Memory B cell (primary cell): Measurements from ENCODE around the gene ENAH.
"Not testable (repeated sequence)": the region's sequence is repeated elsewhere in the genome, so short reads cannot be mapped to it uniquely, and the experiment has no call there.

Experiments used
- ATAC-seq: fragments of 150-1000 bp; cut with Tn5 transposase; 2 replicates; pipeline ENCODE4 v1.10.0; 2021; ENCODE audit warnings: low read depth, mild to moderate bottlenecking, moderate library complexity
- DNase-seq, 2 donors: peaks; one replicate each; pipeline ENCODE4 v3.0.0; 2022; ENCODE audit warnings: low spot score in 2 of 2
- H3K27ac Mint-ChIP-seq: one replicate; pipeline ENCODE4 v1.8.0; 2022; ENCODE audit warnings: mild to moderate bottlenecking, moderate library complexity, mixed read lengths
- H3K27me3 Mint-ChIP-seq: one replicate; pipeline ENCODE4 v1.8.0; 2022; ENCODE audit warnings: mixed read lengths
- H3K36me3 Mint-ChIP-seq: one replicate; pipeline ENCODE4 v1.8.0; 2022; ENCODE audit warnings: mild to moderate bottlenecking, mixed read lengths
- H3K4me1 Mint-ChIP-seq: one replicate; pipeline ENCODE4 v1.8.0; 2022; ENCODE audit warnings: mixed read lengths
- H3K4me3 Mint-ChIP-seq: one replicate; pipeline ENCODE4 v1.8.0; 2022; ENCODE audit warnings: mild to moderate bottlenecking, moderate library complexity, mixed read lengths
- H3K9me3 Mint-ChIP-seq: one replicate; pipeline ENCODE4 v1.8.0; 2022; ENCODE audit warnings: mixed read lengths

Gene ENAH

GRCh38 chr1:225652729-225653462 is at the start of gene ENAH:
ENAH (minus strand) TSS chr1:225653123; CDS start chr1:225652690, 433 bp downstream.
- Mint-ChIP-seq H3K9me3 (no peaks in the 10 kb centered on the region), H3K36me3 (no peaks in the 10 kb centered on the region), H3K27ac (peak within 1 kb of the TSS; percentile 85), H3K27me3 (peaks cover 7% of the 10 kb centered on the region), H3K4me3 (peak within 1 kb of the TSS; percentile 98), H3K4me1 (peaks cover 9% of the 10 kb centered on the region)
- DNase-seq (peak; percentile 20 to 46), ATAC-seq (peak; percentile 67)

DNA sequence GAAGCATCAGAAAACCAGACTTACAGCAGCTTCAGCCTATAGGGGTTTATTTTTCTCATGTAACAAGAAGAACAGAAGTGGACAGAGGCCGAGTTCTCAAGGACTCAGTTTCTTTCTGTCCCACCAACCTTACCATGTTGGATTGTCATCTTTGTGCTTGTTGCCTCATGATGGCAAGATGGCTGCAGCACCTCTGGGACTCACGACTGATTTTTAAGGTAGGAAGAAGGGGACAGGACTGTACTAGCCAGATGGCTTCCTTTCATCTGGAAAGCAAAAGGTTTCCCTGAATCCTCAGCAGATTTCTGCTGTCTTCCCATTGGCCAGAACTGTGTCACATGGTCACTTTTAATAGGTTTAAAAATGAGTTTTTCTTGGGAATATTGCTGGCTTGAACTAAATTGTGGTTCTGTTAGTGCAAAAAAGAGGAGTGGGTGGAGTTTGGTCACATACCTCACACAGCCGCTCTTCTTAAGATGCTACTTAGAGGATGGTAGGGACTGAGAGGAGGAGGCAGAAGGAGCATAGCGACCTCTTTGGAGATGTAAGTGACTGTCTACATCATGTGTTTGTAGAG is 48.1 kb upstream of the ENAH start:
- no peaks in the 10 kb centered on the region for H3K27me3 Mint-ChIP-seq
- no peak for DNase-seq
- ATAC-seq = no peak
- H3K36me3 Mint-ChIP-seq = no peaks in the 10 kb centered on the region
- H3K9me3 Mint-ChIP-seq = no peaks in the 10 kb centered on the region
- H3K4me3 Mint-ChIP-seq = no peak overlapping the region
- H3K4me1 Mint-ChIP-seq = no peaks in the 10 kb centered on the region
- no peak overlapping the region for H3K27ac Mint-ChIP-seq

DNA sequence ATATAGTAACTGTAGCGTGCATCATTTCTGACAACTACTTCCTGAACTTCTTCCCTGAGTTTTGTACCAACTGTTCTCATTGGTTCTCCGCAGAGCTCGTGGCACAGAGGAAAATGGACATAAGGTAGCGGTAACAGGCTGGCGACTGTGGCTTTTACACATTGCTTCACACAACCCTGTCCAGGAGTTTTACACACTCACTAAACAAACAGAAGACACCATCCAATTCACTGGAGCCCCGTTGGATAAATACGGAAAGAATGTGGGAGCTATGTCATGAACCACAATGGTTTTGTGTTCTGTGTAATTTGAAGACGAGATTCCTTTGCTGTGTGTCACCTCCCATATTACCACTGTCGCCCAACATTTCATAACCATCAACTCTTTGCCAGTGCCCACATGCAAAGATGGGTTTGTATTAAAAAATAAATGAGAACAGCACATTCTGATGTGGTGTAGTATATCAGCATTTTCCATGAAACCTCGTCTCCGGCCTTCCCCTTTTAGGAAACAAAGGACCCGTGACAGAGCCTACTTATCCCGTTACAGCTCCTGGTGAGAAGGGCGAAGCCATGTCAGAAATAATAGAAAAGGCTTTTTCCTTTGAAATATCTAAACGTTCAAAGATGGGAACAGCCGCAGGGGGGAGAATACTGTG is 47.4 kb upstream of the ENAH start:
- Mint-ChIP-seq H3K4me3 (no peak overlapping the region), H3K36me3 (no peaks in the 10 kb centered on the region), H3K27ac (no peak overlapping the region), H3K4me1 (no peaks in the 10 kb centered on the region), H3K9me3 (no peaks in the 10 kb centered on the region), H3K27me3 (no peaks in the 10 kb centered on the region)
- DNase-seq (no peak), ATAC-seq (no peak)

- H3K9me3 Mint-ChIP-seq = no peaks in the 10 kb centered on the region
- no peak for ATAC-seq
- no peak overlapping the region for H3K4me3 Mint-ChIP-seq
- no peaks in the 10 kb centered on the region for H3K27me3 Mint-ChIP-seq
- H3K36me3 Mint-ChIP-seq = no peaks in the 10 kb centered on the region
- no peaks in the 10 kb centered on the region for H3K4me1 Mint-ChIP-seq
- no peak for DNase-seq
- H3K27ac Mint-ChIP-seq = no peak overlapping the region
Observed at GRCh38 chr1:225699336-225699735, 46.4 kb upstream of the ENAH start.

GRCh38 chr1:225698194-225698593 is 45.3 kb upstream of the ENAH start:
- not testable (repeated sequence) for ATAC-seq, H3K27ac Mint-ChIP-seq, H3K36me3 Mint-ChIP-seq, DNase-seq, H3K4me1 Mint-ChIP-seq, H3K4me3 Mint-ChIP-seq, H3K27me3 Mint-ChIP-seq, H3K9me3 Mint-ChIP-seq

DNA sequence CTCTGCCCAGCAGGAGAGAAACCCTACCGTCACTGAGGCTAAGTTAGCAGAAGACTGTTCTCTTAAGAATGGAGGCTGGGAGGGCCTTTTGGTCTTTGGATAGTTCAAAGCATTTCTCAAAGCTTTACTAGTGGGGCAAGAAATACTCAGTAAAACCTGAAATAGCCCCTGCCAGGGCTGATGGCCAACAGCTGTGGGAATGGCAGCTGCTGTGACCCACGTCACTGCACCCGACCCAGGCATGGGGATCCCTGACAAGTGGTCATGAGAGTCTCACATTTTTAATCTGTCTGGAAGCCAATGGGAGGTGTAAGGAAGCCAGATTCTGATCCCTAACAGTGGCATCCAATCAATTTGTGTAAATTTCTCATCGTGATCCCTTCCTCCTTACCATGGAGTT is 44.5 kb upstream of the ENAH start:
- no peak overlapping the region for H3K27ac Mint-ChIP-seq
- no peak overlapping the region for H3K4me3 Mint-ChIP-seq
- H3K36me3 Mint-ChIP-seq = no peaks in the 10 kb centered on the region
- H3K9me3 Mint-ChIP-seq = no peaks in the 10 kb centered on the region
- DNase-seq (no peak), ATAC-seq (no peak)
- H3K4me1 Mint-ChIP-seq = no peaks in the 10 kb centered on the region
- H3K27me3 Mint-ChIP-seq = no peaks in the 10 kb centered on the region

- no peak for ATAC-seq
- no peaks in the 10 kb centered on the region for H3K4me1 Mint-ChIP-seq
- H3K36me3 Mint-ChIP-seq = no peaks in the 10 kb centered on the region
- no peaks in the 10 kb centered on the region for H3K27me3 Mint-ChIP-seq
- no peaks in the 10 kb centered on the region for H3K9me3 Mint-ChIP-seq
- H3K4me3 Mint-ChIP-seq = no peak overlapping the region
- DNase-seq = no peak
- no peak overlapping the region for H3K27ac Mint-ChIP-seq
Observed at GRCh38 chr1:225695578-225696337, 42.8 kb upstream of the ENAH start.

DNA sequence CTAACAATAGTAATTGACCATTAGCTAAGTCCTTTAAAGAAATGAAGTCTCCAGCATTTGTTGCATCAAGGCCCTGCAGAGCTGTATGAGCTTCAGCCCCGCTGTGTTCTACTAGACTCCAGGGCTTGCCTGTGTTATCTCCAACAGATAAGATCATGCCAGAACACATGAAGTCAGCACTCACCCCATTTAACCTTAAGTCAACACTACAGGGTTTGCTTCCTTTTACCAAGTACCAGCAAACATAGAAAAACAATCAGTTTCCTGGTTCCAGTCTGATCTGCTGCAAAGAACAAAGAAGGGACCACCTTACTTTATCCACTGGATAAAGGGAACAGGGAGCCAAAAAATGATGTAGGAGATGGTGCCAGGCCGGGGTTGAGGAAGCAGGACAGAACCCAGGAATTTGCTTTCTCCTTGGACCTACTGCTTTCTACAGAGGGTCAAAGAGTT is 41.3 kb upstream of the ENAH start:
- Mint-ChIP-seq H3K27ac (no peak overlapping the region), H3K27me3 (no peaks in the 10 kb centered on the region), H3K9me3 (no peaks in the 10 kb centered on the region), H3K4me1 (no peaks in the 10 kb centered on the region), H3K36me3 (no peaks in the 10 kb centered on the region), H3K4me3 (no peak overlapping the region)
- no peak for ATAC-seq
- no peak for DNase-seq

GRCh38 chr1:225693697-225694096 is 40.8 kb upstream of the ENAH start:
- H3K9me3 Mint-ChIP-seq, H3K36me3 Mint-ChIP-seq, ATAC-seq, H3K27me3 Mint-ChIP-seq, H3K27ac Mint-ChIP-seq, H3K4me1 Mint-ChIP-seq, DNase-seq, H3K4me3 Mint-ChIP-seq: not testable (repeated sequence)

GRCh38 chr1:225693085-225693696 is 40.3 kb upstream of the ENAH start:
- Mint-ChIP-seq H3K27ac (no peak overlapping the region), H3K9me3 (no peaks in the 10 kb centered on the region), H3K36me3 (no peaks in the 10 kb centered on the region), H3K4me3 (no peak overlapping the region), H3K4me1 (peaks cover 4% of the 10 kb centered on the region), H3K27me3 (no peaks in the 10 kb centered on the region)
- ATAC-seq = no peak
- no peak for DNase-seq

DNA sequence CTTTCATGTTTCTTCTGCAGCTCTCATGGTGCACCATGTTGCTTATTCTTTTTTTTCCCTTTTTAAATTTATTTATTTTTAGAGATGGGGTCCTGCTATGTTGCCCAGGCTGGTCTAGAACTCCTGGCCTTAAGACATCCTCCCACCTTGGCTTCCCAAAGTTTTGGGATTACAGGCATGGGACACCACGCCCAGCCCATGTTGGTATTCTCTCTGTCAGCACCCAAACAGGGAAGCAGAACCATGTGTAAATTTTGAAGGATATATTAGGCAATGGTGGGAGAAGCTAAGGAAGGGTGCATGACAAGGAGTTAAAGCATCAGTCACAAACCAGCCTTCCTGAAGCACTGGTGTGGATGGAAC is 39.6 kb upstream of the ENAH start:
- Mint-ChIP-seq H3K4me1 (peaks cover 8% of the 10 kb centered on the region), H3K27ac (no peak overlapping the region), H3K36me3 (no peaks in the 10 kb centered on the region), H3K4me3 (no peak overlapping the region), H3K9me3 (no peaks in the 10 kb centered on the region), H3K27me3 (no peaks in the 10 kb centered on the region)
- DNase-seq (no peak), ATAC-seq (no peak)

DNA sequence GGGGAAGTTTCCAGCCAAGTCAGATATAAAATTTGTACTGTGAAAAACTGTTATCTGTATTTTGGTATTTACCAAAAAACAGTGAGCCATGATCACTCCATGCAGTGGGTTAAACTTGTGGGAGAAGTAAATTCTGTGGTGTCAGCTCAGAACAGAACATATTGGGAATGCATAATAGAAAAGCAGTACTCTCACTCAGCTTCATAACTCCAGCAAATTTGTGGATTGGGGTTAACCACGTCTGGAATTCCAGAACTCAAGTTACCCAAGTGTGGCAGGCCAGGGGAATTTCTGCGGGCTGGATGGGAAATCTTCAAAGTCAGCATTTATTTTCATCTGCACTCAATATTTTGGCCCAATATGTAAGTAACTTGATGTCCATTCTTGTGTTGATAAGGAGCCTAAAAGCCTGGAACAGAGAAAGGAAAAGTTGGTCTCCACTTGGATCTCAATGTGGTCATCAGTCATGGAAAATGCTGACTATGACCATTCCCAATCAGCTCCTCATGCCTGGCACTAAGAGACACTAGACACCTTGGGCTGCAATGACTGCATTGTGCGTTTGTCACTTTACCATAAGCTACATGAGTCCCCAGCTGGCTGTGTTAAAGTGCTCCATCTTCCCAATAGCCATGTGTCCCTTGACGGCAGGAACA is 39.1 kb upstream of the ENAH start:
- DNase-seq (no peak), ATAC-seq (no peak)
- Mint-ChIP-seq H3K4me1 (peaks cover 8% of the 10 kb centered on the region), H3K27ac (no peak overlapping the region), H3K4me3 (no peak overlapping the region), H3K36me3 (no peaks in the 10 kb centered on the region), H3K27me3 (no peaks in the 10 kb centered on the region), H3K9me3 (no peaks in the 10 kb centered on the region)

DNA sequence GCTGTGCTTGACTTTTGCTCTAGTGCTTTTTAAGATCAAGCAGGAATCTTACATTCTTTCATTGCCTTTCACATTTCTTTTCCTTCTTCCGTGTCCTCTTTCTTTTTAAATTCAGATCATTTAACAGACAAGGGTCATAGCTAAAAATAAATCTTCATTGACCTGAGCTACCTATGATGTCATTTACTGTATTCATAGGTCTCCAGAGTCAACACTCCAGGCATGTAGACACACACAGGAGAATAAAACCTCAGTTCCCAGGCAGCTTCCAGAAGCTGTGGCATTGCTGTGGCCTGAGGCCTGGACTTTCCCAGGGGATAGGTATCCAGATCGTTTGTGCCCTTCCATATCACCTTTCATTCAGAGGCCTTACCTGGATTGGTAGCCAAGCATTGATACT is 38.5 kb upstream of the ENAH start:
- no peaks in the 10 kb centered on the region for H3K27me3 Mint-ChIP-seq
- H3K4me1 Mint-ChIP-seq = peaks cover 8% of the 10 kb centered on the region
- no peak for ATAC-seq
- DNase-seq = no peak
- H3K9me3 Mint-ChIP-seq = no peaks in the 10 kb centered on the region
- no peaks in the 10 kb centered on the region for H3K36me3 Mint-ChIP-seq
- H3K4me3 Mint-ChIP-seq = no peak overlapping the region
- no peak overlapping the region for H3K27ac Mint-ChIP-seq
